DND-41 (cell line): ENCODE results near the gene MNS1.

ENCODE experiments used
- ATAC-seq: fragments of 200-7000 bp; cut with Tn5 transposase; 3 replicates; pipeline ENCODE4 v1.9.1; 2021; ENCODE audit warnings: low read depth; ENCODE audit not compliant: insufficient read depth
- DNase-seq: peaks from one replicate; pipeline ENCODE4 v3.0.0-alpha.2; 2020
- H2AFZ ChIP-seq: 2 replicates; pipeline ENCODE4 v1.6.0; 2012; ENCODE audit warnings: low read depth, low read length
- H3K27ac ChIP-seq: 2 replicates; pipeline ENCODE4 v1.5.1; 2012; ENCODE audit warnings: low read length, inconsistent platforms
- H3K27me3 ChIP-seq: fragments of 200-600 bp; sonication (generic); 2 replicates; pipeline ENCODE4 v1.6.0; 2012; ENCODE audit warnings: low read length, mild to moderate bottlenecking, inconsistent platforms; ENCODE audit not compliant: insufficient read depth, poor library complexity
- H3K36me3 ChIP-seq: 2 replicates; pipeline ENCODE4 v1.5.1; 2012; ENCODE audit warnings: low read length, inconsistent platforms; ENCODE audit not compliant: insufficient read depth
- H3K4me1 ChIP-seq: 2 replicates; pipeline ENCODE4 v1.5.1; 2012; ENCODE audit warnings: mild to moderate bottlenecking, low read length; ENCODE audit not compliant: insufficient read depth
- H3K4me2 ChIP-seq: 2 replicates; pipeline ENCODE4 v1.6.0; 2012; ENCODE audit warnings: mild to moderate bottlenecking, moderate library complexity, low read length, inconsistent platforms; ENCODE audit not compliant: insufficient read depth
- H3K4me3 ChIP-seq, 2 experiments: fragments of 200-600 bp in 1 of 2; shearing (Covaris generic) in 1 of 2; 2 replicates each; pipeline ENCODE4 v1.5.1; 2012 to 2016; ENCODE audit warnings: inconsistent platforms in 2 of 2, low read length in 2 of 2, mild to moderate bottlenecking in 2 of 2, low read depth in 1 of 2, moderate library complexity in 1 of 2
- H3K79me2 ChIP-seq: 2 replicates; pipeline ENCODE4 v1.6.0; 2012; ENCODE audit warnings: low read length, inconsistent platforms; ENCODE audit not compliant: insufficient read depth
- H3K9ac ChIP-seq: 2 replicates; pipeline ENCODE4 v1.6.0; 2012; ENCODE audit warnings: low read depth, mild to moderate bottlenecking, inconsistent platforms, low read length, moderate library complexity
- H3K9me3 ChIP-seq: 2 replicates; pipeline ENCODE4 v1.5.1; 2012; ENCODE audit warnings: low read length, moderate library complexity, mild to moderate bottlenecking, inconsistent platforms; ENCODE audit not compliant: insufficient read depth, severe bottlenecking
- H4K20me1 ChIP-seq: 2 replicates; pipeline ENCODE4 v1.6.0; 2012; ENCODE audit warnings: low read length; ENCODE audit not compliant: insufficient read depth
- EZH2 ChIP-seq: IDR thresholded peaks from 3 replicates; pipeline ENCODE4 v1.6.1; 2012; ENCODE audit warnings: borderline replicate concordance, low read depth, mild to moderate bottlenecking, moderate library complexity, low read length, inconsistent platforms; ENCODE audit not compliant: severe bottlenecking
- TF ChIP-seq, protein P1 (sequence below): IDR thresholded peaks from 2 replicates; pipeline ENCODE4 v1.5.1; 2012; ENCODE audit warnings: borderline replicate concordance, low read length, moderate library complexity, mild to moderate bottlenecking; ENCODE audit not compliant: poor library complexity, severe bottlenecking; ENCODE audit errors: extremely low read depth

MNS1 gene

DNA sequence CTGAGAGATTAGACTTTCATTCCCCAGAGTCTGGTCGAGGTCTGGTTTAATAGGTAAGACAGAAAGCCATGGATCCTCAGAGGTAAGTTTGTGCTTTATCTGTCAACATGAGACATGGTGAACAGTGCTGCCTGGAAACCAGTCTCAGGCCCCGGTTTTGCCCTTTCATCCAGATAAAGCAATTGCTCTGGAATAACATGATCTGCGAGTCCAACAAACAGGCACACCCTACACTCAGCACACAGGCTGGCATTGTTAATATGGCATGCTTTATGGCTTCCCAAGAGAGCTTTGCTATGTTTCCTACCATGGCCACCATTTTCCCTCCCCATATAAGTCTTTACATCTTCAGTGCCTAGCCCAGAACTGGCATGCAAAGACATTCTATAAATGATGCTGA lies 30.1 kb upstream of the MNS1 start:
- ATAC-seq (no peak), DNase-seq (no peak)
- H3K27ac ChIP-seq: peak overlapping the region; percentile 81
- no peak overlapping the region for H3K4me3 ChIP-seq
- H4K20me1 ChIP-seq: no peaks in the 10 kb centered on the region
- no peaks in the 10 kb centered on the region for H3K36me3 ChIP-seq
- no peaks in the 10 kb centered on the region for H3K27me3 ChIP-seq
- no peak overlapping the region for H3K9ac ChIP-seq
- no peaks in the 10 kb centered on the region for H3K79me2 ChIP-seq
- H2AFZ ChIP-seq: no peak overlapping the region
- TF ChIP-seq, protein P1, sequence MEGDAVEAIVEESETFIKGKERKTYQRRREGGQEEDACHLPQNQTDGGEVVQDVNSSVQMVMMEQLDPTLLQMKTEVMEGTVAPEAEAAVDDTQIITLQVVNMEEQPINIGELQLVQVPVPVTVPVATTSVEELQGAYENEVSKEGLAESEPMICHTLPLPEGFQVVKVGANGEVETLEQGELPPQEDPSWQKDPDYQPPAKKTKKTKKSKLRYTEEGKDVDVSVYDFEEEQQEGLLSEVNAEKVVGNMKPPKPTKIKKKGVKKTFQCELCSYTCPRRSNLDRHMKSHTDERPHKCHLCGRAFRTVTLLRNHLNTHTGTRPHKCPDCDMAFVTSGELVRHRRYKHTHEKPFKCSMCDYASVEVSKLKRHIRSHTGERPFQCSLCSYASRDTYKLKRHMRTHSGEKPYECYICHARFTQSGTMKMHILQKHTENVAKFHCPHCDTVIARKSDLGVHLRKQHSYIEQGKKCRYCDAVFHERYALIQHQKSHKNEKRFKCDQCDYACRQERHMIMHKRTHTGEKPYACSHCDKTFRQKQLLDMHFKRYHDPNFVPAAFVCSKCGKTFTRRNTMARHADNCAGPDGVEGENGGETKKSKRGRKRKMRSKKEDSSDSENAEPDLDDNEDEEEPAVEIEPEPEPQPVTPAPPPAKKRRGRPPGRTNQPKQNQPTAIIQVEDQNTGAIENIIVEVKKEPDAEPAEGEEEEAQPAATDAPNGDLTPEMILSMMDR: no peak
- TF ChIP-seq EZH2: no peak
- H3K4me2 ChIP-seq: no peak overlapping the region
- H3K4me1 ChIP-seq: peaks cover 58% of the 10 kb centered on the region
- peaks cover 5% of the 10 kb centered on the region for H3K9me3 ChIP-seq

DNA sequence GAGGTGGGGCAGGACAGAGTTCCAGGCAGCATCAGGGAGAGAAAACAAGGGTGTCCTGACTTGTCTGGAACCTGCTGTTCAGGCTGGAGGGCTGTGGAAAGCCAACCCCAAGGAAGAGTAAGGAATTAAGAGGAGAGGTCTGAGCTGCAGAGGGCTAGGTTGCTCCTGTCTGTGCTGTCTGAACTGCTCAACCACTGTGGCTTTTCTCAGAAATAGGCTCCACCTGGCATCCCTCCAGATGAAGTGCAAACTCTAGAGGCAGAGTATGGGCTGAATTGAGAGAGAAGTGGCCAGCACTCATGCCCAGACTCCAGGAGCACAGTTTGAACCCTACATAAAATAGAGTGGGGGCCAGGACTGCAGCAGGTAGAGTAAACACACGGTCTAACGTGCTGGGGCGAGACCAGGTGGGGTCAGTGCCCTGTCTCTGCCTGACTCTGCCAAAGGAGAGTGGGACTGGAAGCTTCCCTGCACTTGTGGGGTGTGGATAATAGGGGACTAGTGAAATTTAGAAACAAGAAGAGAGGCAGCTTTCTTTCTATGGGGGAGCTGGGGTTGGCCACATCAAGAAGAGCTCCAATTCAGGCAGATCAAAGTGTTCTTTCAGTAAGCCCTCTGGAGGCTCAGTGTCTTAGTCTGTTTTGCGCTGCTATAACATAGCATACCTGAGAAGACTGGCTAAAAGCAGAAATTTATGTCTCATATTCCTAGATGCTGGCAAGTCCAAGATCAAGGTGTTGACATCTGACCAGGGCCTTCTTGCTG lies 28.0 kb upstream of the MNS1 start:
- Histone ChIP-seq H3K79me2 (no peaks in the 10 kb centered on the region), H3K27me3 (no peaks in the 10 kb centered on the region), H3K9ac (peak overlapping the region; percentile 52), H3K36me3 (no peaks in the 10 kb centered on the region), H3K9me3 (peaks cover 5% of the 10 kb centered on the region), H3K27ac (peak overlapping the region; percentile 81), H4K20me1 (no peaks in the 10 kb centered on the region), H3K4me1 (peaks cover 58% of the 10 kb centered on the region), H2AFZ (peak overlapping the region; percentile 31; the same call in 1 of the 2 replicates), H3K4me2 (peak overlapping the region; percentile 54), H3K4me3 (peak overlapping the region in 1 of 2 experiments; percentile 41; a peak in 2 of 4 replicates)
- DNase-seq (peak; percentile 94), ATAC-seq (peak; percentile 83)
- no peak for TF ChIP-seq EZH2
- TF ChIP-seq, protein P1: peak; percentile 9

DNA sequence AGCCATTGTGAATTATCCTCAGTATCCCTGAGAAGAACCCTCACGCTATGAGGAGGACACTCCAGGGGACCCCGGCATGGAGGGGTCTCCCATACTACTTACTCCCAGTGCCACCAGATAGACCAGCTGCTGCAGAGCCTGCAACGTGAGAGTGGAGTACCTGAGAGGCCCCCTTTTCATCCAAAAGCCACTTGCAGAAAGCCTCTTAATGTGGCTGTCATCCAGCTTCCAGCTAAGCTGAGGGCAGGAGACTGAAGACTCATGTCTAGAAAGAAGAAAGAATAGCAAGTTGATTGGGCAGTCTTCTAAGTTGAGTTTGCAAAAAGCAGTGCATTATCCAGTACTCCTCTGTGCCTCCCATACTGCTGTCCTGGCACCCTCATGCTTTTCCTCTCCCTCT lies 27.3 kb upstream of the MNS1 start:
- H3K27ac ChIP-seq: peak overlapping the region; percentile 81
- peaks cover 55% of the 10 kb centered on the region for H3K4me1 ChIP-seq
- H3K36me3 ChIP-seq: no peaks in the 10 kb centered on the region
- H2AFZ ChIP-seq: no peak overlapping the region
- peak overlapping the region; percentile 54 for H3K4me2 ChIP-seq
- TF ChIP-seq EZH2: no peak
- TF ChIP-seq, protein P1: no peak
- peak; percentile 57 for DNase-seq
- H3K79me2 ChIP-seq: no peaks in the 10 kb centered on the region
- H3K9me3 ChIP-seq: peaks cover 5% of the 10 kb centered on the region
- peak; percentile 35 for ATAC-seq
- peak overlapping the region in 1 of 2 experiments; percentile 13; a peak in 2 of 4 replicates for H3K4me3 ChIP-seq
- H3K27me3 ChIP-seq: no peaks in the 10 kb centered on the region
- H3K9ac ChIP-seq: peak overlapping the region; percentile 52
- H4K20me1 ChIP-seq: no peaks in the 10 kb centered on the region
